SHP77 treated with DMSO at 0.1 percent for 48 hours (cell line): ENCODE results near the gene AGR3.
A peak's percentile ranks its signal among the peaks of the same experiment; 100 is the strongest.
"Not testable (repeated sequence)": the region's sequence is repeated elsewhere in the genome, so short reads cannot be mapped to it uniquely, and the experiment has no call there.

Experiments used
- DNase-seq: peaks from one replicate; lab custom pipeline; 2025; lab: John Stamatoyannopoulos, UW

Gene AGR3

GRCh38 chr7:16891874-16892643, 10.3 kb upstream of the AGR3 start:
- DNase-seq: no peak

GRCh38 chr7:16891338-16891737, 9.6 kb upstream of the AGR3 start:
- peak; percentile 43 for DNase-seq

GRCh38 chr7:16889851-16890415, 8.2 kb upstream of the AGR3 start:
- no peak for DNase-seq

- DNase-seq: no peak
Measured at GRCh38 chr7:16889305-16889704, 7.5 kb upstream of the AGR3 start.

GRCh38 chr7:16883918-16884317, 2.1 kb upstream of the AGR3 start:
- no peak for DNase-seq

GRCh38 chr7:16880554-16880953, 1.2 kb downstream of the AGR3 start:
- no peak for DNase-seq

- DNase-seq: no peak
Measured at GRCh38 chr7:16879181-16879580, 2.6 kb downstream of the AGR3 start.

- DNase-seq: no peak
Measured at GRCh38 chr7:16875861-16876260, 5.9 kb downstream of the AGR3 start.

GRCh38 chr7:16874066-16874465, 7.7 kb downstream of the AGR3 start:
- no peak for DNase-seq

- DNase-seq: no peak
Measured at GRCh38 chr7:16867328-16867727, 14.5 kb downstream of the AGR3 start.

- DNase-seq: not testable (repeated sequence)
Measured at GRCh38 chr7:16853189-16853588, 28.6 kb downstream of the AGR3 start.

- DNase-seq: no peak
Measured at GRCh38 chr7:16851829-16852228, 30.0 kb downstream of the AGR3 start.

- no peak for DNase-seq
Measured at GRCh38 chr7:16850614-16851466, 30.9 kb downstream of the AGR3 start.

- no peak for DNase-seq
Measured at GRCh38 chr7:16849296-16850148, 32.3 kb downstream of the AGR3 start.

GRCh38 chr7:16847381-16847860, 34.4 kb downstream of the AGR3 start:
- DNase-seq: peak; percentile 84

GRCh38 chr7:16846601-16847165, 35.1 kb downstream of the AGR3 start:
- DNase-seq: peak; percentile 38

- no peak for DNase-seq
Measured at GRCh38 chr7:16845746-16846145, 36.0 kb downstream of the AGR3 start.

GRCh38 chr7:16841681-16842080, 40.1 kb downstream of the AGR3 start:
- DNase-seq: no peak

- DNase-seq: no peak
Measured at GRCh38 chr7:16840094-16840493, 41.7 kb downstream of the AGR3 start.

- DNase-seq: no peak
Measured at GRCh38 chr7:16839646-16840045, 42.1 kb downstream of the AGR3 start.

- DNase-seq: no peak
Measured at GRCh38 chr7:16838891-16839290, 42.9 kb downstream of the AGR3 start.
